HUES64 (cell line): Measurements from ENCODE around the gene MECP2.

Experiments
- H3K27ac ChIP-seq: 2 replicates; pipeline ENCODE4 v1.7.0; 2013; ENCODE audit warnings: low read depth, low read length, inconsistent platforms
- H3K27me3 ChIP-seq: 2 replicates; pipeline ENCODE4 v1.6.1; 2013; ENCODE audit warnings: mild to moderate bottlenecking, low read length; ENCODE audit not compliant: insufficient read depth
- H3K36me3 ChIP-seq: 2 replicates; pipeline ENCODE4 v1.6.1; 2013; ENCODE audit warnings: mild to moderate bottlenecking, low read length; ENCODE audit not compliant: insufficient read depth
- H3K4me1 ChIP-seq: 2 replicates; pipeline ENCODE4 v1.6.1; 2013; ENCODE audit warnings: mild to moderate bottlenecking, low read length, moderate library complexity; ENCODE audit not compliant: insufficient read depth
- H3K4me3 ChIP-seq: 2 replicates; pipeline ENCODE4 v1.5.1; 2013; ENCODE audit warnings: mild to moderate bottlenecking, low read length, moderate library complexity
- H3K9ac ChIP-seq: 2 replicates; pipeline ENCODE4 v1.6.1; 2013; ENCODE audit warnings: mild to moderate bottlenecking, low read depth, low read length
- H3K9me3 ChIP-seq: 2 replicates; pipeline ENCODE4 v1.6.1; 2013; ENCODE audit warnings: low read depth, low read length; ENCODE audit not compliant: insufficient read depth
- WGBS: fragments of 150-250, 120-280 bp; methylation state at CpG from one replicate; pipeline ENCODE4 v1.1.7; 2013; ENCODE audit warnings: missing lambda C conversion rate; 5-methylcytosine and 5-hydroxymethylcytosine counted together

Gene MECP2

DNA sequence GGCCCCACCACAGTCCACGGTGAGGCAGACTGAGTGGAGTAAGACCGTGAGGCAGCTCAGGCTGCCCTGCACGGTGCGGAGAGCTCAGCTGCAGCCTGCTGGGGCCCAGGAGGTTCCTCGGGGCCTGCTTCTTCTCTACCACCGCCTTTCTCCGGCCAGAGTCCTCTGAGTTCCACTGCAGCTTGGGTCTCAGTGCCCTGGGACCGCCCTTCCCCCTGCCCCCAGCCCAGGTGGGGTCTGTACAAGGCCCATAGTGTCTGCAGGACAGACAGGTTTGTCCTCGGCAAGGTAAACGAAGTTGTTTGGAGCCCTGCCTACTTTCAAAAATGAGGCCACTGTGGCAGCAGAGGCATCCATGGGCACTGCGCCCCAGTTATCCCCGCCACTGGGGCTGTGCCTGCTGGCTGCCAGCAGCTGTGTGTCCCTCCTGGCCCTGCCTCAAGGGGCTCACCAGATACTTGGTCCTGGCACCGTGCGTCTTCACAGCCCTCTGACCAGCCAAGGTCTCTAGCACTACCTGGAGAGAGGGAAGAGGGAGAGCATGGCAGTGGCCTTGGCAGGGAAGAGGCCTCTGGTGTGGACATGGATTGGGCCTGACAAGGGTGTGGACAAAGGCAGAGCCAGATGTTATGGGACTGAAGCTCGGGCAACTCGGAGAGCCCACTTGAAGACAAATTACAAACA, 81.8 kb downstream of the MECP2 start:
- Histone ChIP-seq H3K4me3 (no peak overlapping the region), H3K4me1 (no peaks in the 10 kb centered on the region), H3K9ac (no peak overlapping the region), H3K27ac (no peak overlapping the region), H3K9me3 (no peaks in the 10 kb centered on the region), H3K36me3 (peaks cover 25% of the 10 kb centered on the region), H3K27me3 (no peaks in the 10 kb centered on the region)
- WGBS, result 73% methylated on average over 16 of the region's 16 CpGs

DNA sequence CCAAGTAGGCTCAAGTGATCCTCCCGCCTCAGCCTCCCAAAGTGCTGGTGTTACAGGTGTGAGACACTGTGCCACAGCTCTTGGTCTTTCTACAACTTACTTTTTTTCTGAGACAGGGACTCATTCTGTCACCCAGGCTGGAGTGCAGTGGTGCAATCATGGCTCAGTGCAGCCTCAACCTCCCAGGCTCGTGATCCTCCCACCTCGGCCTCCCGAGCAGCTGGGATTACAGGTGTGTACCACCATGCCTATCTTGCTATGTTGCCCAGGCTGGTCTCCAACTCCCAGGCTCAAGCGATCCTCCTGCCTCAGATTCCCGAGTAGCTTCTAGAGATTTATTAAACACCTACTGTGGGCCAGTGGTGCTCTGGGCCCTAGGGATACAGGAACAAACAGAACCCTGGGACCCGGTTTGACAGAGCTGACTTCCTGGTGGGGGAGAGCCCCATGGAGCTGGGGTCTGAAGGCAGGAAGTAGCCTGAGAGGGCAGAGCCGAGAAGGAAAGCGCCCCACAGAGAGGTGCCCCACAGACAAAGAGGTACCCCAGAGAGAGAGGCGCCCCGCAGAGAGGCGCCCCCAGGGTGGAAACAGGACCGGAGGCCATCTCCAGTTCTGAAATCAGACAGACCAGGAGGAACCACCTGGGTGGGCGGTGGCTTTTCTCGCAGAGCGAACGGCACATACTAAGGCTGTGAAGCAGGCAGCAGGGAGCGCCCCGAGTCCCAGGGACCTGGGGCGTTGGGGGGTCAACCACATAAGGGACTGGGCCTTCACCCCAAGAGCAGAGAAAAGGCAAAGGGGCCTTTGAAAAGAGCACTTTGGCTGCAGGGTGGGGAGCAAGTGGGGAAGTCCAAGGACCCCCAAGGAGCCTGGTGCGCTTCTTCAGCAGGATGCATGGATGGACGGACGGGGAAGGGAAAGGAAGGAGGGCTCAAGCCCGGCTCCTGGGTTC, 82.8 kb downstream of the MECP2 start:
- Histone ChIP-seq H3K4me1 (no peaks in the 10 kb centered on the region), H3K36me3 (peaks cover 29% of the 10 kb centered on the region), H3K4me3 (no peak overlapping the region), H3K27ac (no peak overlapping the region), H3K9me3 (no peaks in the 10 kb centered on the region), H3K9ac (no peak overlapping the region), H3K27me3 (no peaks in the 10 kb centered on the region)
- 83% methylated on average over 24 of the region's 24 CpGs for WGBS

DNA sequence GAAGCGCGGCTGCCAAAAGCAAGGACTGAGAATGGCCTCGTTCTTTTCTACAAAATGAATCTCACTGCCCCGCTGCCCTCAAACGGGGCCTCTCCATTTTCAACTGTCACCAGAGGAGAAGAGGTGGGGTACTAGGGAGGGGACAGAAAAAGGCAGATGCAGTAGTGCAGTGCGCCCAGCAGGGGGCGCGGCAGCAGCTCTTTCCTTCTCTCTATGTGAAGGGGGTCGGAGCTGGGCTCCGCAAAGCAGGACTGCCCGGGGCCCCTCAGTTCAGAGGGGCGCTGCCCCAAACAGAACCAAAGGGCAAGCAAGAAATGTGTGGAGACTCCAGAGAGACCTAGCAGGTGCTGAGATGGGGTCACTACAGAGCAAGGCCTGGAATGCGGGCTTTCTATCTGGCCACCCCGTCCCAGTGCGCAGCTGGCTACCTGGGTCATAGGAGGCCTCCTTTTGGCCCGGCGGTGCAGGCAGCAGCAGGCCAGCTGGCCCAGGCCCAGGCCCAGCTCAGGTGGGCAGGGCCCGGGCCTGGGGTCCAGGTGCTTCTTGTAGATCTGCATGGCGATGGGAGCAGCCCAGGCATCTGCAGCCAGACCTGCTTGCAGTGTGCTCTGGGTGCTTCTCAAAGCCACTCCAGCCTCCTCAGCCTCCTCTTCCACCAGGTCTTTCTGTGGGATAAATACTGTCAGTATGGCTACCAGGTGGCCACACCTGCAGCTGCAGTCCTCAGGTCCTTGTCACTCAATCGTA, 83.7 kb downstream of the MECP2 start:
- H3K9me3 ChIP-seq, result no peaks in the 10 kb centered on the region
- H3K4me3 ChIP-seq, result no peak overlapping the region
- no peak overlapping the region for H3K27ac ChIP-seq
- no peaks in the 10 kb centered on the region for H3K27me3 ChIP-seq
- H3K36me3 ChIP-seq, result peaks cover 29% of the 10 kb centered on the region
- 60% methylated on average over 18 of the region's 20 CpGs for WGBS
- no peak overlapping the region for H3K9ac ChIP-seq
- H3K4me1 ChIP-seq, result no peaks in the 10 kb centered on the region

DNA sequence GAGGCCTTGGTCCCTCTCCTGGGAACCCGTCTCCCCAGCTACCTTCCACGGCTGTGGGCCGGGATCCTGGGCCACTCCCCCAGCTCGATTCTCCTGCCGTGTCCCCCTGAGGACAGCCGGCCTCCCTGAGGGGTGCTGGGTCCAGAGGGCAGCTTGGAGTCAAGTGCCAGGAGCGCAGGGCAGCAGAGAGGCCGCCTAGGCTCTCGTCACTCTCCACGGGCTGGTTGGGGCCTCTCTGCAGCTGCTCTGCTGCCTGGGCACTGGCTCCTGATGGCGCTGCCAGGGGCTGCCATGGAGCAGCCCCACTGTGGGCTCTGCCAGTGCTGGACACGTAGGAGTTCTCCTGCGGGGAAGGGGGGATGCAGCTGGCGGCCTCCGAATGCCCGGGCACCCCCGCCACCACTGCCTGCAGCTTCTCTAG, 84.5 kb downstream of the MECP2 start:
- H3K27ac ChIP-seq, result no peak overlapping the region
- H3K4me3 ChIP-seq, result no peak overlapping the region
- WGBS, result 88% methylated on average over 17 of the region's 17 CpGs
- H3K36me3 ChIP-seq, result peaks cover 27% of the 10 kb centered on the region
- no peaks in the 10 kb centered on the region for H3K27me3 ChIP-seq
- no peak overlapping the region for H3K9ac ChIP-seq
- H3K4me1 ChIP-seq, result no peaks in the 10 kb centered on the region
- H3K9me3 ChIP-seq, result no peaks in the 10 kb centered on the region

DNA sequence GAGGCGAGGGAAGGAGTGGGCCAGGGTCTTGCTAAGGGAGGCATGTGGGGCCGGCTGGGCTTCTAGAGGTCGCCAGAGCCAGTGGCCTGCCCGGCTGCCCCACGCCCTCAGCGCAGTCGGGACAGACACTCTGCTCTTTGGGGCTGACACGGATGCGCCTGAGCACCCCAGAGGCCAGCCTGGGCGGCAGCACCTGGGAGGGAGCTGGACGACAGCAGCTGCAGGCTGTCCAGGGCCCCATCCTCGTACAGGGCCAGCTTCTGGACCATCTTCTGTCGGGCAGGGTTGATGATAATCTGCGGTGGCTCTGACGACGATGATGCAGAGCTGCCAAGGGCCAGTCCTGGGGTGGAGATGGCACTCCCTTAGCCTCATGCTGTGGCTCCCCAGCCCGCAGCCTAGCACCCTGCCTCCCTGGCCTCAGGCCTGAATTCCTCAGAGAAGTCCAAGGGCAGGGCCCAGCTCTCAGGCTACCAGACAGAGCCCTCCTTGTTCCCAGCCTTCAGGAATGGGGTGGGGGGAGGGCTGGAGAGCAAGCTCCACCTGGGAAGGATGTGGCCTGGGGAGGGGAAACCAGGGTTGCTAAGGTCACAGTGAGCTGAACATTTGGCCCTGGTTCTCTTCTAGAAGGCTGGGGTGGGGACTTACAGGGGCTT, 85.1 kb downstream of the MECP2 start:
- Histone ChIP-seq H3K9me3 (no peaks in the 10 kb centered on the region), H3K36me3 (peaks cover 23% of the 10 kb centered on the region), H3K27me3 (no peaks in the 10 kb centered on the region), H3K4me3 (no peak overlapping the region), H3K4me1 (no peaks in the 10 kb centered on the region), H3K9ac (no peak overlapping the region), H3K27ac (no peak overlapping the region)
- 86% methylated on average over 17 of the region's 17 CpGs for WGBS

DNA sequence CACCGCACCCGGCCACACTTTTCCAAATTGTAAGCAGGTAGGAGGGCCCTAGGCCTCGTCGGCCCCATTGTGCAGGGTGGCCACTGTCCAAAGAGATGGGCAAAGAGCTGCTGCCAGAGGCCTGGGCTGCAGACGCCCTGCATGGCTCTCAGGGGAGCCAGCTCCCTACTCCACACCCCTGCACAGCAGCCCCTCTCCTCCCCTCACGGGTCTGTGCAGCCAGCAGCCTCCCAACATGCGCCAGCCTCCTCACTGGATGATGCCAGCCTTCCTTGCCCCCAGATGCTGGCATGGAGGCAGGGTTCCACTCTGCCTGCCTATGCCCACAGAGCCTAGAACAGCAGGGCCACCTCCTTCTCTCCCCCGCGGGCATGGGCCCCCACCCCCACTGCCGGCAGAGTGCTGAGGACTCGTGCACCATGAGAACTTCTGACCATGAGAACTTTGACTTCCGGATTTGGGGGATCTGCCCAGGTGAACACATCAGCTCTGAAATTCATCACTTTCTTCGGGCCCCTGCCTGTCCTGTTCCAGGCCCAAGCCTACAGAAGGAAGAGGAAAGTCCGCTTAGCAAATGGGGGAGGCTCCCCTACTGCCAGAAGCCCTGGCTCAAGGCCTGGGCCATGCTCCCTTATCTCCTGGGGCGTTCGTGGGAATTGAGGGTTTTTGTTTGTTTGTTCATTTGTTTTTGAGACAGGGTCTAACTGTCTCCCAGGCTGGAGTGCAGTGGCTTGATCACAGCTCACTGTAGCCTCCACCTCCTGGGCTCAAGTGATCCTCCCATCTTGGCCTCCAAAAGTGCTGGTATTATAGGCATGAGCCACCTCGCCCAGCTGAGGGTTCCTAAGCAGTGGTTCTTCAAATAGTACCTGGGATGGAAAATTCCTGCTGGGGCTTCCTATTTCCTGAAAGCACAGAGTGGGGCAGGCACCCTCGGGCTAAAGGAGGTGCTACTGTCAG, 85.9 kb downstream of the MECP2 start:
- 94% methylated on average over 18 of the region's 18 CpGs for WGBS
- H3K36me3 ChIP-seq, result peaks cover 17% of the 10 kb centered on the region
- no peaks in the 10 kb centered on the region for H3K4me1 ChIP-seq

DNA sequence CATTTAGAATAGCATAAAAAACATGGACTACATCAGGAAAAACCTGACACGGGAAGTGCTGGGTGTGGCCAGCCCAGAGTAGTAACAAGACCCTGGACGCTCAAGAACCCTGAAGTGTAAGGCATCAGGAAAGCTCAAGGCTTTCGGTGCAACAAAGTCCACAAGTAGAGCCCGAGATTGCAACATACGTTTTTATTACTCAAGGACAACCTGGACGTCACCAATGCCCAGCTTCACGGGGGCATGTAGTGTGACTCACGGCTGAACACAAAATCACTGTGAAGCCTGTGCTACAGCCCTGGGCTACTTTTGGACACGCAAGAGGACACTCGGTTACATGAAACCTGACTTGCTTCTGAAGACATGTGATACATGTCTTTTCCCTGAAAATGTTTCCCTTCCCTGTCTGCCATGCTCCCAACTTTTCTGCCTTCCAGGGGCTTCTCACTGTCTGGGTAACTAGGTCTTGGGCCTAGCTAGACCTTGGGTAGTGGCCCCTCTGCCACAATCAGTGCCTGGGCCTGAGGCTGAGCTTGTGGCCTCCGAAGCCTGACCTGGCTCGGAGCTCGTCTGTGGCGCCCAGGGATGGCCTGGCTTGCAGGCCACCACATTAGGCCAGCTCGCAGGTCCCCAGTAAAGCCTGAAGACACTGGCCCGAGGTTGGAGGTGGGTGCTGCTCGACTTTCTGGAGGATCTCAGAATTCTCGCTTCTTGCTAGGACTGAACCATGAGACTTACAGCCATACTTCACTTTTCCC, 87.0 kb downstream of the MECP2 start:
- H3K9me3 ChIP-seq, result no peaks in the 10 kb centered on the region
- H3K27me3 ChIP-seq, result no peaks in the 10 kb centered on the region
- WGBS, result 95% methylated on average over 18 of the region's 18 CpGs
- H3K4me3 ChIP-seq, result no peak overlapping the region
- no peak overlapping the region for H3K27ac ChIP-seq
- peaks cover 7% of the 10 kb centered on the region for H3K36me3 ChIP-seq
- no peaks in the 10 kb centered on the region for H3K4me1 ChIP-seq
- H3K9ac ChIP-seq, result no peak overlapping the region

More for the DNA sequence above, 85.9 kb downstream of the MECP2 start:
- Histone ChIP-seq H3K4me3 (no peak overlapping the region), H3K27me3 (no peaks in the 10 kb centered on the region), H3K9ac (no peak overlapping the region), H3K9me3 (no peaks in the 10 kb centered on the region), H3K27ac (no peak overlapping the region)

DNA sequence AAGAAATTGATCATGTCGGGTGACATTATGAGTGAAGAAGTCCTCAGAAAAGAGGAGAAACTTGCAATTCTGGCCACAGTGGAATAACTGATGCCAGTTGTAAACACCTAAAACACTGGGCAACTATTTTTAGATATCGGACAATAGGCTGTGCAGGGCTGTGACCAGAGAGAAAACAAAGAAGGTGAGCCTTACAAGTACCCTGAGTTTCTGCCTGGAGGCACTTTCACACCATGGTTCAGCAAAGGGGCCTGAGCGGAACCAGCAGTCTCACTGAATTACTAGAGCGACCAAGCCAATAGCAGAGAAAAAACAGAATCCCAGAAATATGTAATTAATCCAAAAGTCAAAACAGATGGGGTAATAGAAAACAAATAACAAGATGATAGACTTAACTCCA, 89.0 kb downstream of the MECP2 start:
- no peaks in the 10 kb centered on the region for H3K27me3 ChIP-seq
- H3K9ac ChIP-seq, result no peak overlapping the region
- no peak overlapping the region for H3K27ac ChIP-seq
- H3K36me3 ChIP-seq, result peaks cover 6% of the 10 kb centered on the region; the same call in 1 of the 2 replicates
- 73% methylated on average over 4 of the region's 4 CpGs for WGBS
- H3K9me3 ChIP-seq, result no peaks in the 10 kb centered on the region
- H3K4me1 ChIP-seq, result no peaks in the 10 kb centered on the region
- H3K4me3 ChIP-seq, result no peak overlapping the region

DNA sequence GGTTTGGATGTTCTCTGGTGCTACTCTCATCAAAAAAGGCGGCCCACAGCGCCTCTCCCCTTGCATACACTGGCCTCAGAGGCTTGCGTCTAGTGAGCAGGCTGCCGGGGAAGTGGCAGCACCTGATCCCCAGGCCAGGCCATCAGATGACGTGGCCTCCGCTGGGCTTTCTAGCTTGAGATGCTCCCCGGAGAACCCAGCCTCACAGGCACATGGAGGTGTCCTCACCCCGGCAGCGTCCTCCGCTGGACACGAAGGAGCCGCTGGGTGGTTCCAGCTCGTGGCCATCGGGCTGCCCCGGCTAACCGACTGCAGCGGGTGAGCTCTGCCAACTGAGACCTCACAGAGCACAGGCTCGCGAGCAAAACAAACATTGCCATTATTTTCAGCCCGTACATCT, 90.6 kb downstream of the MECP2 start:
- H3K36me3 ChIP-seq, result peaks cover 6% of the 10 kb centered on the region; the same call in 1 of the 2 replicates
- H3K27ac ChIP-seq, result no peak overlapping the region
- no peak overlapping the region for H3K4me3 ChIP-seq
- WGBS, result 96% methylated on average over 20 of the region's 20 CpGs
- H3K4me1 ChIP-seq, result no peaks in the 10 kb centered on the region; the same call in 1 of the 2 replicates
- no peaks in the 10 kb centered on the region for H3K27me3 ChIP-seq
- no peak overlapping the region for H3K9ac ChIP-seq
- H3K9me3 ChIP-seq, result no peaks in the 10 kb centered on the region
